IPS-20b (cell line): ENCODE data around the gene SRCIN1.

Source experiments
- H3K27ac ChIP-seq: one replicate; pipeline ENCODE4 v1.5.1; 2013; ENCODE audit warnings: low read length
- H3K27me3 ChIP-seq: 2 replicates; pipeline ENCODE4 v1.6.1; 2013; ENCODE audit warnings: mild to moderate bottlenecking, low read length, inconsistent platforms; ENCODE audit not compliant: insufficient read depth
- H3K36me3 ChIP-seq: 2 replicates; pipeline ENCODE4 v1.6.1; 2013; ENCODE audit warnings: low read depth, mild to moderate bottlenecking, inconsistent platforms, low read length, moderate library complexity; ENCODE audit not compliant: insufficient read depth
- H3K4me1 ChIP-seq: 2 replicates; pipeline ENCODE4 v1.6.1; 2013; ENCODE audit warnings: mild to moderate bottlenecking, control low read depth, inconsistent platforms, low read length, moderate library complexity; ENCODE audit not compliant: insufficient read depth
- H3K4me3 ChIP-seq: 2 replicates; pipeline ENCODE4 v1.5.1; 2013; ENCODE audit warnings: mild to moderate bottlenecking, low read length, inconsistent platforms
- H3K9ac ChIP-seq: 2 replicates; pipeline ENCODE4 v1.6.1; 2013; ENCODE audit warnings: low read depth, mild to moderate bottlenecking, inconsistent platforms, low read length, moderate library complexity
- H3K9me3 ChIP-seq: 2 replicates; pipeline ENCODE4 v1.6.1; 2013; ENCODE audit warnings: mild to moderate bottlenecking, low read depth, low read length, inconsistent platforms; ENCODE audit not compliant: insufficient read depth

Gene SRCIN1

DNA sequence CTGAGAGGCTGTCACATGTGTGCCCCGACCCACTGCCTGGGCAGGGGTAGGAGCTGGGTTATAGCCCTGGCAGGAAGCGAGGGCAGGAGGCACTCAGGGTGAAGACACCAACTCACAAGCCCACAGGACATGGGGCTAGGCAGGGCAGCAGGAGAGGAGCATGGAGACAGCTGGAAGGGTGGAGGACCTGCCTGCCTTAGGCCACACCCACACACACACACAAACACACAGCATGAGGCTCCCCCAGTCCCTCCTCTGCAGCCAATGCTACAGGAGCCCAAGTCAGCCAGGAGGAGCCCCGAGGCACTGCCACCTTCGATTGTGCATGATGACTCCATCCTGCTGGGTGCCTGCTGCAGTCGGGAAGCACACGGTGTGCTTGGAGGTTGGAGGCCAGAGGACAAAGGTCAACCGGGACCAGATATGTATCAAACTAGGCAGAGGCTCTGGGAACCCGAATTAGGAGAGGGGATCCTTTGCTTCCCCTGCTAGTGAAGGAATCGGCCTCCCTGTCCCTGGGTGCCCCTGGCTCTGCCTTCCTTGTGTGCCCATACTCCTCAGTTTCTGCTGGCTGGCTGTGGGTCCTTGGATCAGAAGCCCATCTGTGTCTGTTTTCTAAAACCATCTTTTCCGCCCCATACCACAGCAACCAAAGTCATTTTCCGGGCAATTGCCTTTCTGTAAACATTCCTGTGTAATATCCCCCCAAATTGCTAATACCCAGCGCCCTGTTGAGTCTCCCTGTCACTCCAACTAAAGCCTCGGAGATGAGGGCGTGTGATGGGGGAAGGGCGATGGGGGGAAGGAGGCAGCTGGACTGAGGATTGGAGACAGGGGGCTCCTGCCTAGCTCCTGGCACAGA lies 20.5 kb downstream of the SRCIN1 start:
- Histone ChIP-seq H3K27ac (no peak overlapping the region), H3K27me3 (peaks cover 48% of the 10 kb centered on the region), H3K4me3 (no peak overlapping the region), H3K9ac (no peak overlapping the region), H3K9me3 (no peaks in the 10 kb centered on the region), H3K4me1 (peaks cover 22% of the 10 kb centered on the region; the same call in 1 of the 2 replicates), H3K36me3 (no peaks in the 10 kb centered on the region)

- Histone ChIP-seq H3K4me1 (peaks cover 22% of the 10 kb centered on the region; the same call in 1 of the 2 replicates), H3K4me3 (no peak overlapping the region), H3K27me3 (peaks cover 52% of the 10 kb centered on the region), H3K27ac (no peak overlapping the region), H3K9ac (no peak overlapping the region), H3K9me3 (no peaks in the 10 kb centered on the region), H3K36me3 (no peaks in the 10 kb centered on the region)
These were observed 21.3 kb downstream of the SRCIN1 start for GRCh38 chr17:38584350-38584925.

- H3K4me3 ChIP-seq, result no peak overlapping the region
- no peak overlapping the region for H3K9ac ChIP-seq
- H3K9me3 ChIP-seq, result no peaks in the 10 kb centered on the region
- H3K4me1 ChIP-seq, result peaks cover 25% of the 10 kb centered on the region; the same call in 1 of the 2 replicates
- H3K36me3 ChIP-seq, result no peaks in the 10 kb centered on the region
- H3K27ac ChIP-seq, result no peak overlapping the region
- H3K27me3 ChIP-seq, result peaks cover 58% of the 10 kb centered on the region
These were observed 21.9 kb downstream of the SRCIN1 start for GRCh38 chr17:38583828-38584349.

GRCh38 chr17:38583176-38583575 lies 22.6 kb downstream of the SRCIN1 start:
- H3K9me3 ChIP-seq, result no peaks in the 10 kb centered on the region
- no peaks in the 10 kb centered on the region for H3K36me3 ChIP-seq
- H3K4me3 ChIP-seq, result no peak overlapping the region
- H3K4me1 ChIP-seq, result peaks cover 21% of the 10 kb centered on the region; the same call in 1 of the 2 replicates
- H3K27ac ChIP-seq, result no peak overlapping the region
- peaks cover 65% of the 10 kb centered on the region for H3K27me3 ChIP-seq
- H3K9ac ChIP-seq, result no peak overlapping the region

GRCh38 chr17:38582069-38582468 lies 23.7 kb downstream of the SRCIN1 start:
- Histone ChIP-seq H3K27me3 (peaks cover 71% of the 10 kb centered on the region), H3K4me1 (peaks cover 25% of the 10 kb centered on the region), H3K27ac (no peak overlapping the region), H3K9ac (no peak overlapping the region), H3K9me3 (no peaks in the 10 kb centered on the region), H3K36me3 (no peaks in the 10 kb centered on the region), H3K4me3 (no peak overlapping the region)

- Histone ChIP-seq H3K27me3 (peaks cover 83% of the 10 kb centered on the region), H3K9ac (no peak overlapping the region), H3K9me3 (no peaks in the 10 kb centered on the region), H3K27ac (no peak overlapping the region), H3K4me1 (peaks cover 18% of the 10 kb centered on the region), H3K36me3 (no peaks in the 10 kb centered on the region), H3K4me3 (no peak overlapping the region)
These were observed 25.8 kb downstream of the SRCIN1 start for GRCh38 chr17:38579934-38580333.

DNA sequence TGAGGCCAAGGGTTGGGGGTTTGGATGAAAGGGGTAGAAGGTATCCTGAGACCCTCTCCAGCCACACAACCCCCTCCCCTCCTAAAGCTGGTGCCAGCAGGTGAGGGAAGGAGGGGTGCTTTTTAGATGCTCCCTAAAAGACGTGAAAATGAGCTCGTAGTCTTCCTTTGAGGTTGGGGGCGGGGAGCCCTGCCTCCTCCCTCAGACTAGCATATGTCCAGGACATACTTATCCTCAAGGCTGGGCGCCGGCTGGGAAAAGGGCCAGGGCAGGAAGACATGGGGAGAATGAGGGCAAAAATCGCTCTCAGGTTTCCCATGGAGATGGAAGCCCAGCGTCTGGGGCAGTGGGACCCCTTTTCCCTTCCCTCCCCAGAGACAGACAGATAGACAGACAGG lies 26.7 kb downstream of the SRCIN1 start:
- Histone ChIP-seq H3K9me3 (no peaks in the 10 kb centered on the region), H3K9ac (no peak overlapping the region), H3K27ac (no peak overlapping the region), H3K4me1 (peaks cover 14% of the 10 kb centered on the region), H3K4me3 (peak overlapping the region; percentile 60; the same call in 1 of the 2 replicates), H3K27me3 (peaks cover 90% of the 10 kb centered on the region), H3K36me3 (no peaks in the 10 kb centered on the region)

- Histone ChIP-seq H3K27ac (no peak overlapping the region), H3K9me3 (no peaks in the 10 kb centered on the region), H3K4me1 (peaks cover 14% of the 10 kb centered on the region), H3K4me3 (peak overlapping the region; percentile 70), H3K27me3 (peaks cover 93% of the 10 kb centered on the region), H3K36me3 (no peaks in the 10 kb centered on the region), H3K9ac (no peak overlapping the region)
These were observed 27.3 kb downstream of the SRCIN1 start for GRCh38 chr17:38578229-38579082.

GRCh38 chr17:38577645-38578173 lies 28.0 kb downstream of the SRCIN1 start:
- H3K4me3 ChIP-seq, result peak overlapping the region; percentile 70
- H3K9me3 ChIP-seq, result no peaks in the 10 kb centered on the region
- no peak overlapping the region for H3K9ac ChIP-seq
- peaks cover 95% of the 10 kb centered on the region for H3K27me3 ChIP-seq
- H3K27ac ChIP-seq, result no peak overlapping the region
- no peaks in the 10 kb centered on the region for H3K36me3 ChIP-seq
- H3K4me1 ChIP-seq, result peaks cover 16% of the 10 kb centered on the region

- Histone ChIP-seq H3K27ac (no peak overlapping the region), H3K4me3 (no peak overlapping the region), H3K36me3 (no peaks in the 10 kb centered on the region), H3K4me1 (peaks cover 16% of the 10 kb centered on the region), H3K27me3 (peaks cover 95% of the 10 kb centered on the region), H3K9ac (no peak overlapping the region), H3K9me3 (no peaks in the 10 kb centered on the region)
These were observed 28.5 kb downstream of the SRCIN1 start for GRCh38 chr17:38577244-38577643.

GRCh38 chr17:38575781-38576180 lies 30.0 kb downstream of the SRCIN1 start:
- peaks cover 100% of the 10 kb centered on the region for H3K27me3 ChIP-seq
- no peaks in the 10 kb centered on the region for H3K9me3 ChIP-seq

More at GRCh38 chr17:38575781-38576180, 30.0 kb downstream of the SRCIN1 start:
- Histone ChIP-seq H3K9ac (no peak overlapping the region), H3K27ac (no peak overlapping the region), H3K36me3 (no peaks in the 10 kb centered on the region), H3K4me1 (peaks cover 16% of the 10 kb centered on the region), H3K4me3 (no peak overlapping the region)
